Bronchial epithelial cell (primary cell): ENCODE data around the gene SSTR3. TPM values are rescaled to one million over a fixed set of nuclear protein-coding genes. Genes with fewer than 3 reads are reported as not detected.
"Not testable (repeated sequence)": the region's sequence is repeated elsewhere in the genome, so short reads cannot be mapped to it uniquely, and the experiment has no call there.

Source experiments
- DNase-seq: peaks from one replicate; pipeline ENCODE4 v3.0.0-alpha.2; 2010; ENCODE audit warnings: low read depth
- FAIRE-seq: peaks from 2 replicates; lab custom pipeline; 2011; peaks lifted over from hg19 to GRCh38; lab: Jason Lieb, UNC
- H3K27me3 ChIP-seq: 2 replicates; pipeline ENCODE4 v1.5.1; 2011; ENCODE audit warnings: low read length; ENCODE audit not compliant: control insufficient read depth, insufficient read depth
- H3K36me3 ChIP-seq: 2 replicates; pipeline ENCODE4 v1.5.1; 2011; ENCODE audit warnings: low read length; ENCODE audit not compliant: control insufficient read depth, insufficient read depth
- H3K4me3 ChIP-seq: 2 replicates; pipeline ENCODE4 v1.5.1; 2011; ENCODE audit warnings: mild to moderate bottlenecking, low read depth, low read length, control low read depth
- total RNA-seq: library from RNA; depleted of rRNA; stranded (reverse); fragments of >200 nt; gene quantifications from 2 replicates; pipeline ENCODE4 v1.2.1, GENCODE V29; 2014
- TF ChIP-seq, protein P1 (sequence below): IDR thresholded peaks from 2 replicates; pipeline ENCODE4 v1.5.1; 2011; ENCODE audit warnings: mild to moderate bottlenecking, moderate library complexity, low read length, control low read depth, inconsistent platforms; ENCODE audit not compliant: insufficient read depth, severe bottlenecking

The SSTR3 gene
- total RNA-seq, 1 donor from 2014 or later: not detected

DNA sequence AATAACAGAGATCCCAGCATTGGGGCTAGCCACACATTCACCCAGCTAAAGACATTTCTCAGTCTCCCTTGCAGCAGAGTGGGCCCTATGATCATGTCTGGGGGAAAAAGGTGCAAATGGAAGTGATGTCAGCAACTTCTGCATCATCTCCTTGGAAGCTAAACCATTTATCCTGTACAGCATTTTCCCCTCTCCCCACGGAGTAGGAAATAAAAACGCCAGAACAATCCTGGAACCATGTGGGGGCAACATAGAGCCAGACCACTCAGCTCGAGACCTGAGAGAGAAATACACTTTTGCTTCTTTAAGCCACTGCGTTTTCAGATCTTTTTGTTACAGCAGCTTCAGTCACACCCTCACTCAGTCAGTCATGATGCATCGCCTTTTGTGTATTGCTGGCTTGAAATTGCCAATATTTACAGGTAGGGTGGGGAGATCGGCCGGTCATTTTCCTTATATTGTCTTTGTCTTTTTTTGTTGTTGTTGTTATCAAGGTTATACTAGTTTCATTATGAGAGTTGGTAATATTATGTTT lies 40.9 kb upstream of the SSTR3 start:
- Histone ChIP-seq H3K27me3 (no peaks in the 10 kb centered on the region), H3K4me3 (no peak overlapping the region), H3K36me3 (no peaks in the 10 kb centered on the region)
- DNase-seq (peak; percentile 27), FAIRE-seq (no peak)
- TF ChIP-seq, protein P1, sequence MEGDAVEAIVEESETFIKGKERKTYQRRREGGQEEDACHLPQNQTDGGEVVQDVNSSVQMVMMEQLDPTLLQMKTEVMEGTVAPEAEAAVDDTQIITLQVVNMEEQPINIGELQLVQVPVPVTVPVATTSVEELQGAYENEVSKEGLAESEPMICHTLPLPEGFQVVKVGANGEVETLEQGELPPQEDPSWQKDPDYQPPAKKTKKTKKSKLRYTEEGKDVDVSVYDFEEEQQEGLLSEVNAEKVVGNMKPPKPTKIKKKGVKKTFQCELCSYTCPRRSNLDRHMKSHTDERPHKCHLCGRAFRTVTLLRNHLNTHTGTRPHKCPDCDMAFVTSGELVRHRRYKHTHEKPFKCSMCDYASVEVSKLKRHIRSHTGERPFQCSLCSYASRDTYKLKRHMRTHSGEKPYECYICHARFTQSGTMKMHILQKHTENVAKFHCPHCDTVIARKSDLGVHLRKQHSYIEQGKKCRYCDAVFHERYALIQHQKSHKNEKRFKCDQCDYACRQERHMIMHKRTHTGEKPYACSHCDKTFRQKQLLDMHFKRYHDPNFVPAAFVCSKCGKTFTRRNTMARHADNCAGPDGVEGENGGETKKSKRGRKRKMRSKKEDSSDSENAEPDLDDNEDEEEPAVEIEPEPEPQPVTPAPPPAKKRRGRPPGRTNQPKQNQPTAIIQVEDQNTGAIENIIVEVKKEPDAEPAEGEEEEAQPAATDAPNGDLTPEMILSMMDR: no peak

DNA sequence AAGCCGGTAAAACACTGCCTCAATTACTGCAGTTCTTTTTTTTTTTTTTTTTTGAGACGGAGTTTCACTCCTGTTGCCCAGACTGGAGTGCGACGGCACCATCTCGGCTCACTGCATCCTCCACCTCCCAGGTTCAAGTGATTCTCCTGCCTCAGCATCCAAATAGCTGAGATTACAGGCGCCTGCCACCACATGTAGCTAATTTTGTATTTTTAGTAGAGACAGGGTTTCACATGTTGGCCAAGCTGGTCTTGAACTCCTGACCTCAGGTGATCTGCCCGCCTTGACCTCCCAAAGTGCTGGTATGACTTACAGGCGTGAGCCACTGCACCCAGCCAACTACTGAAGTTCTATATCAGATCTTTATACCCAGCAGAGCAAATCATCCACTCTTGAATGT lies 39.6 kb upstream of the SSTR3 start:
- not testable (repeated sequence) for H3K4me3 ChIP-seq, DNase-seq, H3K36me3 ChIP-seq, FAIRE-seq, H3K27me3 ChIP-seq

DNA sequence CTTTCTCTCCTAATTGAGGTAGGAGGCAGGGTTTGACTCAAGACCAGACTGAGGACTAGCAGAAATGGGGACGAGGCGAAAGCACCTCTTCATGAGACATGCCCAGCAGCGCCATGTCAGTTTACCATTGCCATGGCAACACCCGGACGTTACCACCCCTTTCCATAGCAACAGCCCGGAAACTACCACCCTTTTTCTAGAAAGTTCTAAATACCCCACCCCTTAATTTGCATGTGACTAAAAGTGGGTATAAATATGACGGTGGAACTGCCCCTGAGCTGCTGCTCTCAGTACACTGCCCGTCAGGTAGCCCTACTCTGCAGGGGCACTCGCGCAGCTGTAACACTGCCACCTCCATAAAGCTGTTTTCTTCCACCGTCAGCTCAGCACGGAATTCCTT lies 37.7 kb upstream of the SSTR3 start:
- no peak for DNase-seq
- TF ChIP-seq, protein P1: no peak
- no peaks in the 10 kb centered on the region for H3K27me3 ChIP-seq
- no peak for FAIRE-seq
- no peak overlapping the region for H3K4me3 ChIP-seq
- no peaks in the 10 kb centered on the region for H3K36me3 ChIP-seq

DNA sequence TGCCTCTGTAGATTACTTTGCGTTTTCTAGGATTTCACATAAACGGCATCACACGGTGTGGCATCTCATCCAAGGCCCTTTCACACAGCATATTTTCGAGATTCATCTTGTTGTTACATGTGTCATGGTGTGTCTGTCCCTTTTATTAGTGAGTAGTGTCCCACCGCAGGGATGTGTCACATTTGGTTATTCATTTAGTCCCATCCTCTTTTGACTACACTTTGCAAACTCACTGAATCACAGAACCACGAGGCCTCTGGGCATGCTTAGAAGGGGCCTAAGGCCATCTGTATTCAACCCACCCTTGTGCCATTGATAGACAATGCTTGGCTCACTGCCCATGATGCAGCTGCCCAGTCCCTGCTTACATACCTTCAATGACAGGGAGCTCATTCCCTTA lies 36.0 kb upstream of the SSTR3 start:
- no peak overlapping the region for H3K4me3 ChIP-seq
- no peaks in the 10 kb centered on the region for H3K36me3 ChIP-seq
- no peak for FAIRE-seq
- no peaks in the 10 kb centered on the region for H3K27me3 ChIP-seq
- TF ChIP-seq, protein P1: no peak
- DNase-seq: no peak

DNA sequence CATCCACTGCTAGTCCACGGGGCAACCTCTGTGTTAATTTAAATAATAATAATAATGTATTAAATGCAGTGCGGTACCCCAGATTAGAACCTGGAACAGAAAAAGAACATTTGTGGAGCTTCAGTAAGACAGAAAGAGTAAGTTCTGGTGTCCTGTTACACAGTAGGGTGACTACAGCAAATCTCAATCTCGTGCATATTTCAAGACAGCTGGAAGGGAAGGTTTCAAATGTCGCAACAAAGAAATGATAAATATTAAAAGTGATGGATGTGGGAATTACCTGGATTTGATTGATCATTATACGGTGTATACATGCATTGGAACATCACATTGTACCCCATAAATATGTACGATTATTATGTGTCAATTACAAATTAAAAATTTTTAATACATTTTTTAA lies 33.5 kb upstream of the SSTR3 start:
- H3K27me3 ChIP-seq: no peaks in the 10 kb centered on the region
- H3K4me3 ChIP-seq: no peak overlapping the region
- peaks cover 2% of the 10 kb centered on the region for H3K36me3 ChIP-seq
- FAIRE-seq: no peak
- no peak for DNase-seq
- TF ChIP-seq, protein P1: no peak

- TF ChIP-seq, protein P1: no peak
- H3K36me3 ChIP-seq: peaks cover 3% of the 10 kb centered on the region
- DNase-seq: no peak
- H3K27me3 ChIP-seq: no peaks in the 10 kb centered on the region
- no peak for FAIRE-seq
- H3K4me3 ChIP-seq: no peak overlapping the region
These were observed 32.8 kb upstream of the SSTR3 start for GRCh38 chr22:37244922-37245722.
